DMS53 (cell line): ENCODE measurements around the gene HM13.
A peak's percentile ranks its signal among the peaks of the same experiment; 100 is the strongest.
"Not testable (repeated sequence)": the region's sequence is repeated elsewhere in the genome, so short reads cannot be mapped to it uniquely, and the experiment has no call there.

Experiments
- DNase-seq: peaks from one replicate; lab custom pipeline; 2025; lab: John Stamatoyannopoulos, UW

The HM13 gene

DNA sequence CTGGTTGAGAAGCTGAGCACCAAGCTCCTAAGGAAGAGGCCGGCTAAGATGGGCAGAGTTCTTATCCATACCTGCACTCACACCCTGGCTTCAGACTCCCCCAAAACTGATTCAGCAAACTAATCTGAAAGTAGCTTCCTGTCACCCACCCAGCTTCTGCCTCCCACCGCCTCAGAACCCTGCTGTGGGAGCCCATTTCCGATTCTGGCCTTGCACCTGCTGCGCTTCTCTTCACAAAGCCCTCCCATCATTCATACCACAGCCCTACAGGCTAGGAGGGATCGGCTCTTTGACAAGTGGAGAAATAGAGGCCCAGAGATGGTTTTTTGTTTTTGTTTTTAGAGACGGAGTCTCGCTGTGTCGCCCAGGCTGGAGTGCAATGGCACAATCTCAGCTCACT is 28.7 kb downstream of the HM13 start:
- DNase-seq: no peak

DNA sequence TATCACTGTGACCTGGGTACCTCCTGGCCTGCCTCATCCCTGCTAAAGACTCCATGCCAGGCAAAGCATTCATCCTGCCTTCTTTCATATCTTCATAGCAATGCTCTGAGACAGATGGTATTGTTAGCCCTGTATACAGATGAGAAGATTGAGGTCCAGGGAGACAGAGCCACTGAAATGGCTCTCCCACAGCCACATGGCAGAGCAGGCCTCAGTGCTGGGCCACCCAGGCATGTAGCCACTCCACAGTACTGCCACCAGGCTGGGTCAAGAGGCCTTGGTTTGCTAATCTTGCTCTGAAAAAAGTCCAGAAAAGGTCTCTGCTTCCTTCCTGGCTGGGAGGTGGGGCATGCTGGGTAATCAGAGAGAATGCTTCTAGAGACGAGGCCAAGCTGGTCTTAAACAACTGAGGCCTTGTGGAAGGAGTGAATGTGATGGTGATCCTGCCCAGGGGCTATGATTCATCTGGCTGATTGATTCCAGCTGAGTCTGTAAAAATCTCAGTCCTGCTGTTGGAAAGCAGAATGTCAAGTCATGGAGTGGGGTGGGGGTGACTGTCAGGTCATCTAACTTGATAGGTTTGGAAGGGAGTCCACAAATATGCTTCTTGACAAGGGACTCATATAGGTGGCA is 29.8 kb downstream of the HM13 start:
- DNase-seq: no peak

DNA sequence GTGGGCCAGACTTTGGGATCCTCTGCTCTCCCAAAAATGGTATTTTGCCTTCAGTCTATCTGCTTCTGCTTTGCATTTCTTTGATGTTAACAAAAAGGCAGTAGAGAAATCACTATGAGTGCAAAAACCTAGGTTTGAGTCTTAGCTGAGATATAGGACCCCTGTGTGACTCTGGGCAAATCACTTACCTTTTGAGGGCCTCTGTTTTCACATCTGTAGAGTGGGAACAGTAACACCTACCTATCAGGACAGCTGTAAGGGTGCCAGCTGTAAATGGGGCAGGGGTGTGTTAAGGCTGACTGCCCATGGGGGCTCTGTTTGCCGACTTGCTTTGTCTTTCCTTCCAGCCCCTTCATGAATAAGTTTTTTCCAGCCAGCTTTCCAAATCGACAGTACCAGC is 30.4 kb downstream of the HM13 start:
- DNase-seq: no peak

DNA sequence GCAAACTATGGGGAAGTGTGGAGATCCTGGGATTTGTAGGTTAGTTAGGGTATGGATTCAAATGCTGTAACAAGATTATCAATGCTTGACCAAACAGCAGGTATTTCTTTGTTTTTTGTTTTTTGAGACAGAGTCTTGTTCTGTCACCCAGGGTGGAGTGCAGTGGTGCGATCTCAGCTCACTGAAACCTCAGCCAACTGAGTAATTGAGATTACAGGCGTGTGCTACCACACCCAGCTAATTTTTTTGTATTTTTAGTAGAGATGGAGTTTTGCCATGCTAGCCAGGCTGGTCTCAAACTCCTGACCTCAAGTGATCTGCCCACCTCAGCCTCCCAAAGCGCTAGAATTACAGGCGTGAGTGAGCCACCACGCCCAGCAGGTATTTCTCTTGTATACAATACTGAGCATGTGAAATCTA is 31.4 kb downstream of the HM13 start:
- DNase-seq: not testable (repeated sequence)

DNA sequence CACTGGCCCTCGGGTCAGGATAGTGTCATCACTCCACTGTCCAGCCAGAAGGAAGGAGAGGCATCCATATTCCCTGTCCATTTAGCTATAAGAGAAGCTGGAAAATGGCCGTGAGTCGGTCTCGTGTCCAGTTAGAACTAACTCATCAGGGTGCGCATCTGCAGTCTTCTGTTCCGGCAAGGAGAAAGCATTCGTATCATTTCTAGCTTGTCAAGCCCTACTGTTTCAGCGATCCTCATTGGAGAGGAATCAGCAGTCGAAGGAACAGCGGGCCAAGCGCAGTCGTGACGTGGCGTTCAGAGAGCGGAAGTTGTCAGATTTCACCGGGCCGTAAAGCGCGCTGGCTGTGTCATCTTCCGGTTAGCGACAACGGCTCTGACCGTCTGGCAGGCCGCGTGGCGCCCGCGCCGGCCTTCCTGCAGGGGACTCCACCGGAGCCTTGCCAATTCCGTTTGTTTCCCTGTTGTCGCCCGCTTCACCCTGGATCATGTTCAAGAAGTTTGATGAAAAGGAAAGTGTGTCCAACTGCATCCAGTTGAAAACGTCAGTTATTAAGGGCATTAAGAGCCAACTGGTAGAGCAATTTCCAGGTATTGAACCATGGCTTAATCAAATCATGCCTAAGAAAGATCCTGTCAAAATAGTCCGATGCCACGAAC is 32.9 kb downstream of the HM13 start:
- peak; percentile 96 for DNase-seq

DNA sequence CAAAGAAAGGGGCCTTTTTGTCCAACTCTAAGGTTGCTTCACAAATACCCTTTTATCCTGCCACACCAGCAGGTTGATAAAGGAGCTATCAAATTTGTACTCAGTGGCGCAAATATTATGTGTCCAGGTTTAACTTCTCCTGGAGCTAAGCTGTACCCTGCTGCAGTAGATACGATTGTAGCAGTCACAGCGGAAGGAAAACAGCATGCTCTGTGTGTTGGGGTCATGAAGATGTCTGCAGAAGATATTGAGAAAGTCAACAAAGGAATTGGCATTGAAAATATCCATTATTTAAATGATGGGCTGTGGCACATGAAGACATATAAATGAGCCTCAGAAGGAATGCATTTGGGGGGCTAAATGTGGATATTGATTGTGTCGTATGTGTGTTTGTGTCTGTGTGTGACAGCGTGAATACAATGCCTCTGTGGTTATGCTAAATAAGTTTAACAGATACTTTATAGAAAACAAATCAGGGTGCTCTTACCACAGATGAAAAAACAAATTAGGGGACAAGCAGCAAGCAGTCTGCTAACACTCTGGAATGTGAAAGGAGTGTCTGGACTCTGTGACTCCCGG is 33.6 kb downstream of the HM13 start:
- DNase-seq: no peak

DNA sequence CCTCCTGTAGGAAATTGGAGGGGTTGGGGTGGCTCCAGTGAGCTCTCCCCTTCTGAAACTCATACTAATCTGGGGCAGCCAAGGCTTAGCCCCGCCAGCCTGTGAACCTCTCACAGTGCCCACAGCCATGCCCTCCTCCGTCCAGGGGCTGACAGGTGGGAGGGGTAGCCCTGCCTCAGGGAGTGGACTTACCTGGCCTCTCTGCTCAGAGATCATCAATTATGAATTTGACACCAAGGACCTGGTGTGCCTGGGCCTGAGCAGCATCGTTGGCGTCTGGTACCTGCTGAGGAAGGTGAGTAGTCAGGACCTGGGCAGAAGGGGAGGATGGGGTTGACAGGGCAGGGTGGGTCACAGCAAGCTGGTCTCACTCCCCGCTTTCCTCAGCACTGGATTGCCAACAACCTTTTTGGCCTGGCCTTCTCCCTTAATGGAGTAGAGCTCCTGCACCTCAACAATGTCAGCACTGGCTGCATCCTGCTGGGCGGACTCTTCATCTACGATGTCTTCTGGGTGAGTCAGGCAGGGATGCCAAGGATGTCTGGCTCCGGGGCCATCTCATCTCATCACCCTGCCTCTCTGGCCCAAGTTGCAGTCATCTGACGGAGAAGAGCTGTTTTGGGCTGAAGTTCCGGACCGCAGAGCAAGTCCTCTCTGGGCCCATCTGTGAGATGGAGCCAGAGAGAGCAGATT is 34.7 kb downstream of the HM13 start:
- no peak for DNase-seq

DNA sequence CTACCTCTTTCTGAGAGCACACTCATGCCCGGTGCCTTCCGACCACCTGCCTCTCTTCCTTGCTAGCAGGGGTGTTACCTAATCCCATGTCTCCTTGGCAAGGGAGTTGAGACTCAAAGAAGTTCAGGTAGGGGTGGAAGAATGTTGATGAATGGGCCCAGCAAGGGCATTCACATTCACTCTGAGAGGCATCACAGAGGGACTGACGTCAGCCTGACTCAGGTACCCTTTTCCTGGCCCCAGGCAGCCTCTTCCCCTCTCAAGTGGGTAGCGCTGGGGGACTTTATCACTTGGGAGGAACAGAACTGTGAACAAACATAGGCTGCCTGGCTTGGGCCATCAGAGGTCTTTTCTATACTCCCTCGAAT is 35.3 kb downstream of the HM13 start:
- DNase-seq: no peak

DNA sequence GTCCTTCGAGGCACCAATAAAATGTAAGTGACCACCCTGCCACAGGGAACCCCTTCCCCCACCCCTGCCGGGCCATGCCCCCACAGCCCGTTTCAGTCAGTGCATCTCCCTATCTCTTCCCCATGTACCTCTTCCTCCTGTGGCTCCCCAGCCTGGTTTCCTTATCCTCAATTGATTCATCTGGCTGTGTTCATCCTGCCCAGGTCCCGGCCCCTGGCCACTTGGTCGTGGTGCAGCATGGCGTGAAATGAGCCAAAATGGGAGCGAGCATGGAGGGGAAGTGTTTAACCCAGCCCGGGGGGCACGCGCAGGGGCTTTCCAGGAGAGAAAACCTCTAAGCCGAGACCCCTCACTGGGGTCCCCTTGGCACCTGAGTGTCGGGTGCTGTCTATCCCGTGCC is 35.9 kb downstream of the HM13 start:
- DNase-seq: no peak

DNA sequence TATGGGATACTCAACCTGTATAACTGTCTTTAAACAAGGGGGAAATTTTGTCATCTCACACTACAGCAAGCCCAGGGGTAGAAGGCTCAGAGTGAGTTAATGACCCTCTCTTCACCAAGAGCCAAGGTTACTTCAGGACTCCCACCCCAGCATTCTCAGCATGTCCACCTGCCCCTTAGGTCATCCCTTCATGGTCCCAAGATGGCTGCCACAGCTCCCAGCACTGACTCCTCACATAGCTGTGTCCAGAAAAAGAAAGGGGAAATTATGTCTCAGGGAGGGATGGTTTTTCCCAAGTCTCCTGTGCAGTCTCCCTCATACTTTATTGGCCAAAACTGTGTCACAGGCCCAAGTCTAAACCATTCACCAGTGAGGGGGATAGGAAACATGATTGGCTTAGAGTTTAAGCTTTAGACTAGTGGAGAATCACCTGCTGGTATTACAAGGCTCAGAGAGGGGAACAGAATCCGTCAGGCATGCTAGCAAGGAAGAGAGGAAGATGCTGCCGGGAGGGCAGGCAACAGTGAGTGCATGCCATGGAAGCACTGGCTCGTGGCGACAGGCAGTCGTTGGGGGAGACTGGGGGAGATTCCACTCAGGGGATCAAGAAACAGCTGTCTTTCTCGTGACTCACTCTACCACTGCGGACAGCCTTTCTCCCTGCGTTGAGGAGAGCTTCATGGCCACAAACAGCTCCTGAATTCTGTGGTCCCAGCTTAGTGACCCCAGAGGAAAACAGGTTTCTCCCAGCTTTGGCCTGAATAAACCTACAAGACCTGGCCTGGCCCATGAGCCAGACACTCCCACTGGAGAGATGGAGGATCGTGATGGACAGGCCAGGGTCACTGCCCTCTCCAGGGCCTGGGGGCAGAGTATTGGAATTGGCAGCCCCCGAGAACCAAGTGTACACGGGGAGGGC is 37.2 kb downstream of the HM13 start:
- DNase-seq: no peak

DNA sequence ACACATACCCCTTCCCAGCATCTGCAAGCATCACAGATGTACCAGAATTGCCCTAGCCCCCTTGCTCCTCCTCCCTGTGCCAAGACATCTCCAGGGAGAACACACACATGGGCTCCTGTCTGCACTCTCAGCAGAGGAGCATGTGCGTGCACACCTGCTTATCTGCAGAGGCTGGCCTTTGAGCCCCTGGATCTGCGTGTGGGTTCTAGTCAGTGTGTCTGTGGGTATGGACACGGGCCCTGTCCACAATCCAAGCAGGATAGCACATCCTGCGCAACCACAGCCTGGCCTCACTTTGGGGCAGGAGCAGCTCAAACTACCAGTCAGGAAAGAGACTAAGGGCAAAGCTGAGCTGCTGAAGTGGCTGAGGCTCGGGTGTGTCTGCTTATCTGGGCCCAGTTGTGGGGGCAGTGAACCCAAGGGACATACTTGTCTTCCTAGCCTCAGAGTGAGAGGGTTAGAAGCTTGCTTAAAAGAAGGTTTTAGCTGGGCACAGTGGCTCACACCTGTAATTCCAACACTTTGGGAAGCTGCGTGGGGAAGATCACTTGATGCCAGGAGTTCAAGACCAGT is 41.0 kb downstream of the HM13 start:
- DNase-seq: no peak

DNA sequence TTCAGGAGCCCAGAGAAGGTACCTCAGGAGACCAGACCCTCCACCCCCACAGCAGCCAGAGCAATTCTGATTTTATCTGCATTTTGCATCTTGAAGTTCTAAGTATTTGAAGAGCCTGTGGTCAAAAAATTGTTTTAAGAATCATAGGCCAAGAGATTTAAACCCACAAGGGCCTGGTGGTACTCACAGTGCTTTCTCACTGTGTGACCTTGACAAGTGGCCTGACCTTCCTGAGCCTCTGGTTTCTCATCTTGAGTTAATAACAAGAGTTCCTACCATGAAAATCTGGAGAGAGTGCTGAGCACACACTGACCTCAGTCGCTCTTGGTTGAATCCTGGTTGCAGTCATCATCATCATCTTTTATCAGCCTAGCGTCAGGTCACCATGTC is 45.5 kb downstream of the HM13 start:
- no peak for DNase-seq

DNA sequence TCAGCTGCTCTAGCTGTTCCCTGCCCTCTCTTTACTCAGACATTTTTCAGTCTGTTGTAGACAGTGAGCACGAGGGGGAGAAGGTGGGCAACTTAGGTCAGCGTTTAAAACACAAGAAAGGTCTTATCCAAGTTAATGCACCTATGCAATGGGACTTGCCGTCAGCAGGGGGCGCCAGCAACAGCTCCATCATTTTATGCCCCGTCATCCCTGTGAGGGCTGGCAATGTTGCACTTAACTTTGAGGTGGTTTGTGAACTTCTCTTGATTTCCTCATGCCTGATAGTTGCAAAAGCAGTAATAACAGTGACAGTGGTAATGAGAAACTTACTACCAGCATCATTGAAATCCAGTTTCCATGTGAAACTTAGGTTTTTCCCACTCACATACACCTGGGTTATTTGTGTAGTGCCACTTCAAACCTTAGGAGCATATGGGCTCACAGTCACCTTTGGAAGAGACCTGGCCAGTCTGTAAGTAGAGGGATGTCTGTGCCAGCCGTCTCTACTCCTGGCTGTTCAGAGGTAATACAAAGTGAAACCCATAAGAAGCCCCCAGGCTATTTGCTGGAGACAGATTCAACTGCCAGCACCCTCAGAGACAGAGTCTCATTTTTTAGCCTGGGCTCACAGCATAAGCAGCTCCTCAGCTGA is 46.0 kb downstream of the HM13 start:
- peak; percentile 91 for DNase-seq

DNA sequence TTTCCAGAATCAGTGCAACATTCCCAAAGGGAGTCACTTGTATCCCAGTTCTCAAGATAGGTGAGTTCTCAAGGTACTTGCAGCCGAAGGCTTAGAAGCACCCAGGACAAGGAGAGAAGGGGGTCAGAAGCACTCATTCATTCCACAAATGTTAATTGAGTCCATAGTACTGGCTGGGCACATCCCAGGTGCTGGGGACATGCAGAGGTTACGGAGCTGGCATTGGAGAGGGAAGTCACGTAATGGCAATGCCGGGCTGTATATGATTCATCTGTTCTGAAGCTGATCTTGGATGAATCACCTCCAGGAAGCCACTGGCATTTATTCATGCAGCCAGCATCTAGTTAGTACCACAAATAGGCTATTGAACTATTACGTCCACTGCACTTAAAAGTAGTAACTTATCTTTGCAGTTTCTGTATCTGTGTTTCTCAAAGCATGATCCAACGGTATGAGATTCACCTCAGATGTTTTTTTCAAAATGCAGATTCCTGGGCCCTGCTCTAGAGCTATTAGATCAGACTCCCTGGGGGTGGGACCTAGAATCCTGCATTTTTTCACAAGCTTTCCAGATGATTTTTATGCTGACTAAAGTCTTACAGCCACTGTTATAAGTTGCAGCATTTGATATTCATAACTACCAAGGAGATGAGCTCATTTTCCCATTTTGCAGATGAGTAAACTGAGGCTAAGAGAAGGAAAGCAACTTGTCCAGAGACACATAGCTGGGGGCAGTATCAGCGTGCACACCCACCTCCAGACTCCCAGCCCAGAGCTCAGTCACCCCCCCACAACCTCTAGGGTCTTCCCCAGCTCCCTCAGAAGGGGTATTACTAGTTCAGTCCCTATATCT is 46.7 kb downstream of the HM13 start:
- DNase-seq: peak; percentile 97

DNA sequence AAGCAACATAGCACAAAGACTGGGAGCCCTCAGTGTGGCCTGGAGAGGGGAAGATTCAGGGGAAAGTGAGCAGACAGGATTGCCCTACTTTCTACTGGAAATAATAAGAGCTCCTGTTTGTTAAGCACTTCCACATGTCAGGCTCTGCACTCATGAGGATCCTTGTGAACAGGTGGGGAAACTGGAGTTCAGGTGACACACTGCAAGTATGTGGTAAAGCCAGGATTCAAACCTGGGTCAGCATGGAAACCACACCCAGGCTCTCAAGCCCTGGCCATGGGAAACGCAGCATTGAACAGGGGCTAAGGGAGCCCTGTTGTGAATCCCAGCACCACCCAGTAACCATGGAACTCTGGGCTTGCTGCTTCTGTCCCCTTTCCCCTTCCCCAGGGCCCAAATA is 48.0 kb downstream of the HM13 start:
- DNase-seq: peak; percentile 93

DNA sequence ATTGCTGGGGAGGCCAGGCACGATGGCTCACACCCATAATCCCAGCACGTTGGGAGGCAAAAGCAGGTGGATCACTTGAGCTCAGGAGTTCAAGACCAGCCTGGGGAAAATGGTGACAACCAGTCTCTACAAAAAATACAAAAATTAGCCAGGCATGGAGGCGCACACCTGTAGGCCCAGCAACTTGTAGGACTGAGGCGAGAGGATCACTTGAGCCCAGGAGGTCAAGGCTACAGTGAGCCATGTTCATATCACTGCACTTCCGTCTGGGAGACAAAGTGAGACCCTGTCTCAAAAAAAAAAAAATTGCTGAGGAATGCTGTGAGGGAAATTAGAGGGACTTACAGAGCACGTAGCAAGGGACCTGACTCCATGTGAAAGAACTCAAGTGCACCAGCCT is 50.0 kb downstream of the HM13 start:
- no peak for DNase-seq

DNA sequence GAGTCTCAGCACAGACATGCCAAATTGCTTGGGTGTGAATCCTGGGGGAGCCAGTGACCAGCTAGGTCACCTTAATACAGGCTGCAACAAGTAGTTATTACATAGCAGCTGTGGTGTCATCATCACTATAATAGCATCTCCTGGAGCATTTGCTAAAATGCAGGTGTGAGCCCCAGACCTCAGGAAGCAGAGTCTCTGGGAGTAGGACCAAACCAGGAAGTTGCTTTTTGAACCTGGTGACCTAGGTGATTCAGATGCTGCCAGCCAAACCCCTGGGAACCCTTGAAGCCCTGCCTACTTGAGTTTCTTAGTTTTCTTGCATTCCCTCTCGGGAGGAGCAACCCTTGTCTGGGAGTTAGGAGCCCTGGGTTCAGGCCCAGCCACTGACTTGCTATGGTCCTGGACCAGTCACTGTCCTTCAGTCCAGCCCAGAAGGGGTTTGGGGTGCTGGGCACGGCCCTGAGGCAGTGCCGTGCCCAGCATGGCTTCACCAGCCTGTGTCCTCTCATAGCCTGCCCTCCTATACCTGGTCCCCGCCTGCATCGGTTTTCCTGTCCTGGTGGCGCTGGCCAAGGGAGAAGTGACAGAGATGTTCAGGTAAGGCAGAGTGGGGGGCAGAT is 51.6 kb downstream of the HM13 start:
- DNase-seq: peak; percentile 90

DNA sequence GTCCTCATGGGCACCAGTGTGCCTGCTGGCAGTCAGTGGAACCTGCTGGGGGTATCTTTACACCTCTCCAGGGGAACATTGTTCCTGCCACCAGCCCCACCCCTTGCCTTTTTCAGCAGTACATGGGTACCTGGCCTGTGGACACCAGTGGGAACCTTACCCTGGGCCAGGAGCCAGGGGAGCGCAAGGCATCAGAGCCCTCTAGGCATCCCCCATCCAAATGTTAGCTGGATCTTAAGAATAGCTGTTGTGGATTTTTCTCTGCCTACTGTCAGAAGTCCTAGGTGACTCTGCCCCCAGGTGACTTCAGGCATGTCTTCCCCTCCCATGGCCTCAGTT is 52.0 kb downstream of the HM13 start:
- DNase-seq: no peak

DNA sequence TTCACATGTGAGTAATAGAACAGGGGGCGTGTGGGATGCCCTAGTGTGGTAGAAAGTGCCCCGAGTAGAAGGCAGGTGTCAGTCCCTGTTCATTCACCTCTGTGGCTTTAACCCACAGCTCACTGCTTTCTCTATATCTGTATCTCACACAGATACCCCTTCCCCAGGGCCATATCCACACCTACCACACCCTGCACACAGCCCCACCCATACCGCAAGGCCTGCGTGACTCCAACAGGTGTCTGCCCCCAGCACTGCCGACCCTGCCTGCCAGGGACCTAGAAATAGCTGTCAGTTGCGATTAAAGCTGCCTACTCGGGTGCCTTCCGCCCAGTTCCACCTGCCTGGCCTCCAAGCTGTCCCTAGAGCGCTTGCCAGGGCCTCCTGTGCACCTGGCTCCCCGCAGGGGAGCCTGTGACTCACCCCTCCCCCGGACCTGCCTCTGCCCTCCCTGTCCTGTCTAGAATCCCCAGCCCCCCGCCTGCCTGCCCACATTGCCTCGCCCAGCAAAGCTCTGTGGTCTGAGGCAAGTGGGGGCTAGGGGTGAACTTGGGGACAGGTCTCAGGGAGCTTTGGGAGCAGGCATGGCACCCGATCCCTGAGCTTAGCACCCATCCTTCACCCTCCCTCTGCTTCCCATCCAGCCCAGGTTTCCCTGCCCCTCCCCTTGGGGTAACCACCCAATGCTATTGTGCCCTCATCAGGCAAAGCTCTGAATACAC is 52.6 kb downstream of the HM13 start:
- DNase-seq: peak; percentile 97
